HCT116 (cell line): ENCODE results near the gene SMIM36. TPM values are rescaled to one million over a fixed set of nuclear protein-coding genes. Genes with fewer than 3 reads are reported as not detected.

ENCODE experiments used
- ATAC-seq: fragments of 200-7000 bp; cut with Tn5 transposase; 2 replicates; pipeline ENCODE4 v1.9.1; 2020; ENCODE audit warnings: mild to moderate bottlenecking, moderate library complexity
- BruUV-seq: library from RNA; stranded (reverse); fragments of 400-500 nt; replicated peaks from 2 replicates; lab custom pipeline; 2021; lab: Mats Ljungman, UMichigan
- CTCF ChIA-PET: fragments of 300-600 bp; sonication (Branson Sonifier 250); formaldehyde crosslinking; loops from one replicate; lab custom pipeline; 2021; ENCODE audit warnings: antibody characterized with exemption; lab: Charles Lee
- POLR2A ChIA-PET: fragments of 300-600, 350-600 bp; sonication (Branson Sonifier 250); formaldehyde crosslinking; loops from one replicate; lab custom pipeline; 2021; ENCODE audit warnings: antibody characterized with exemption; lab: Charles Lee
- RAD21 ChIA-PET, 2 experiments: fragments of 300-600 bp; sonication (Branson Sonifier 250); formaldehyde crosslinking; loops; one replicate each; lab custom pipeline; 2023; ENCODE audit warnings: low total read pairs in 2 of 2; ENCODE audit not compliant: uncharacterized antibody in 2 of 2, unreplicated experiment in 2 of 2, low non-redundant PET in 1 of 2; lab: Charles Lee
- DNase-seq: peaks from one replicate; pipeline ENCODE4 v3.0.0-alpha.2; 2010; ENCODE audit warnings: low read depth, low spot score
- H2AFZ ChIP-seq: fragments of 200-600 bp; shearing (Covaris generic), sonication (generic); 2 replicates; pipeline ENCODE4 v1.6.1; 2017; ENCODE audit warnings: low read depth, mixed run types, mixed read lengths, antibody characterized with exemption, low read length; ENCODE audit not compliant: poor library complexity, severe bottlenecking
- H3K27ac ChIP-seq: 2 replicates; pipeline ENCODE4 v1.5.1; 2012; ENCODE audit warnings: low read depth, low read length
- H3K27me3 ChIP-seq: fragments of 200-600 bp; sonication (generic); 2 replicates; pipeline ENCODE4 v1.6.1; 2016; ENCODE audit warnings: mixed run types, low read length, mixed read lengths; ENCODE audit not compliant: insufficient read depth
- H3K36me3 ChIP-seq, 2 experiments: fragments of 200-500 bp in 1 of 2; fragments of 200-600 bp in 1 of 2; sonication (Bioruptor generic) in 1 of 2; sonication (generic) in 1 of 2; 2 replicates each; pipeline versions ENCODE4 v1.5.1 to v1.6.1; 2014 to 2016; ENCODE audit warnings: low read length in 2 of 2, inconsistent platforms in 1 of 2, mixed read lengths in 1 of 2, mixed run types in 1 of 2; ENCODE audit not compliant: insufficient read depth in 2 of 2, control insufficient read depth in 1 of 2
- H3K4me1 ChIP-seq, 2 experiments: fragments of 200-600 bp in 1 of 2; sonication (generic) in 1 of 2; 2 replicates each; pipeline versions ENCODE4 v1.5.1 to v1.6.1; 2012 to 2017; ENCODE audit warnings: low read length in 2 of 2, inconsistent platforms in 1 of 2, mild to moderate bottlenecking in 1 of 2, mixed read lengths in 1 of 2, mixed run types in 1 of 2, moderate library complexity in 1 of 2; ENCODE audit not compliant: insufficient read depth in 2 of 2, control insufficient read depth in 1 of 2
- H3K4me2 ChIP-seq: fragments of 200-600 bp; sonication (generic); 2 replicates; pipeline ENCODE4 v1.6.1; 2017; ENCODE audit warnings: mixed run types, low read length, mixed read lengths
- H3K4me3 ChIP-seq, 2 experiments: fragments of 200-600 bp in 1 of 2; sonication (generic) in 1 of 2; replicated peaks in 1 of 2; 2 replicates each; pipeline ENCODE4 v1.5.1; 2011 to 2016; ENCODE audit warnings: low read length in 2 of 2, control low read depth in 1 of 2, low read depth in 1 of 2, mild to moderate bottlenecking in 1 of 2, mixed read lengths in 1 of 2, mixed run types in 1 of 2
- H3K79me2 ChIP-seq: fragments of 200-600 bp; sonication (generic); 2 replicates; pipeline ENCODE4 v1.6.1; 2017; ENCODE audit warnings: mild to moderate bottlenecking, mixed run types, low read length, moderate library complexity, mixed read lengths; ENCODE audit not compliant: insufficient read depth
- H3K9ac ChIP-seq: fragments of 200-600 bp; sonication (generic); 2 replicates; pipeline ENCODE4 v1.6.1; 2016; ENCODE audit warnings: low read length, mixed read lengths
- H3K9me2 ChIP-seq: fragments of 200-600 bp; sonication (generic), shearing (Covaris generic); 2 replicates; pipeline ENCODE4 v1.6.1; 2017; ENCODE audit warnings: mixed run types, mild to moderate bottlenecking, moderate library complexity; ENCODE audit not compliant: insufficient read depth
- H3K9me3 ChIP-seq, 2 experiments: fragments of 200-500 bp in 1 of 2; fragments of 200-600 bp in 1 of 2; sonication (Bioruptor generic) in 1 of 2; sonication (generic) in 1 of 2; 2 replicates each; pipeline ENCODE4 v1.6.1; 2014 to 2017; ENCODE audit warnings: low read length in 2 of 2, mixed read lengths in 2 of 2, inconsistent platforms in 1 of 2, low read depth in 1 of 2, mild to moderate bottlenecking in 1 of 2, mixed run types in 1 of 2, moderate library complexity in 1 of 2; ENCODE audit not compliant: control insufficient read depth in 1 of 2, insufficient read depth in 1 of 2
- H4K20me1 ChIP-seq: fragments of 200-600 bp; sonication (generic), shearing (Covaris generic); 2 replicates; pipeline ENCODE4 v1.6.1; 2017; ENCODE audit warnings: mixed run types, mild to moderate bottlenecking, moderate library complexity; ENCODE audit not compliant: insufficient read depth
- FOSL1 ChIP-seq: IDR thresholded peaks from 2 replicates; pipeline ENCODE4 v1.6.1; 2012; ENCODE audit warnings: low read depth
- SIN3A ChIP-seq: IDR thresholded peaks from 2 replicates; pipeline ENCODE4 v1.6.1; 2012; ENCODE audit warnings: low read depth
- SRF ChIP-seq: IDR thresholded peaks from 2 replicates; pipeline ENCODE4 v1.6.1; 2012; ENCODE audit warnings: low read depth
- TCF7L2 ChIP-seq: IDR thresholded peaks from 2 replicates; pipeline ENCODE4 v1.7.0; 2011; ENCODE audit warnings: borderline replicate concordance, inconsistent platforms; ENCODE audit not compliant: insufficient read depth, insufficient read length; ENCODE audit errors: extremely low read depth
- ZFX ChIP-seq: fragments of 450-650 bp; IDR thresholded peaks from 2 replicates; pipeline ENCODE4 v1.6.1; 2017
- ZNF274 ChIP-seq: fragments of 200-500 bp; sonication (Bioruptor generic); IDR thresholded peaks from 2 replicates; pipeline ENCODE4 v1.6.1; 2014; ENCODE audit warnings: mild to moderate bottlenecking, low read depth, low read length, inconsistent platforms
- intact Hi-C: fragments of 100-400 bp; cut with micrococcal nuclease; formaldehyde crosslinking; loops from 2 replicates; pipeline ENCODE4 v1.10.0; 2022
- total RNA-seq: library from RNA; stranded (reverse); gene quantifications from one replicate; pipeline ENCODE4 v1.2.1, GENCODE V29; 2021; ENCODE audit not compliant: unreplicated experiment
- TF ChIP-seq, protein P1 (sequence below): IDR thresholded peaks from 2 replicates; pipeline ENCODE4 v1.6.1; 2012
- TF ChIP-seq, protein P2 (sequence below): IDR thresholded peaks from 2 replicates; pipeline ENCODE4 v1.6.1; 2012
- TF ChIP-seq, protein P3 (sequence below), 3 experiments: fragments of 200-600 bp in 1 of 3; sonication (generic) in 1 of 3; IDR thresholded peaks in 2 of 3; conservative IDR thresholded peaks in 1 of 3; 2 replicates each; pipeline ENCODE4 v1.5.1; 2012 to 2017; ENCODE audit warnings: low read depth in 2 of 3, low read length in 2 of 3, antibody characterized with exemption in 1 of 3, borderline replicate concordance in 1 of 3, control low read depth in 1 of 3, mild to moderate bottlenecking in 1 of 3, mixed read lengths in 1 of 3, mixed run types in 1 of 3, moderate library complexity in 1 of 3; ENCODE audit not compliant: insufficient read depth in 1 of 3

Gene SMIM36
- total RNA-seq, 1 experiment from 2014 or later: 0.37 TPM

DNA sequence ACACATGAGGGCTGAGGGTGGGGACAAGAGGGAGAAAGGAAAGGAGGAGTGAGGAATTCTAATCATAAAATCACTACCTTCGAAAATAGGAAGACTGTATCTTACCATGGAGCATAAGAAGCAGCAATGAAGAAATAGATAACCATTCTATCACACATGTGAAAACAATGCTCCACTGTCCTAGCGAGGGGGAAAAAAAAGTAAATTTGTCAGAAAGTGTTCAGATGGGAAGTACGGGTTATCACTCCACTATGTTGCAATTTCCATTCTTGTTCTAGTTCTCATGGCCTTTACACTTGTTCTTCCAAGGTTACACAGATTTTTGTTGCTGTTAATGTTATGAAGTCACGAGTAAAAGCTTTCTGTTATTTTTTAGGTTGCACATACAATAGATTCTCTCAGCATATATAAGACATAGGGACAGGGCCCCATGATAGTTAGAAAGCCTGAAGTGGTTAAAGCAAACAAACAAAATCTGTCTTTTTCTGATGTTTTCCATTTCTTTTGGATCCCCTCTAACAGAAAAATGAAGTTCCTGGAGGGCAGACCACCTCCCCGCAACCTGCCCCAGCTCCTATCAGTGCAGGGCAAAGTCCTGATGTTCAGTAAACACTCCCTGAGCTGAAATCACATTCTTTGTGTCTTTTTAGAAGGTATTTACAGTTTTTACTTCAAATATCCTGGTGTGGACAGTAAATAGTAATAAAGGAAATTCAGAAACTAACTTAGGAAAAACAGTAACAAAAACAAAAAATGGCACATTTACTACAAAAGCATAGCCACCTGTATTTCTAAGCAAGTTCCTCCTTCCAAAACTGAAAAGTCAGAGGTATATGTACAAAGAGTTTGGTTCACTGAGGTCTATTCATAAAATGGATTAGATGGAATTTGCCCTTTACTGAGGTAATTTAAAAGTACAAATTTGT is 103.3 kb downstream of the SMIM36 start:
- BruUV-seq: no TSS peak
- Histone ChIP-seq H3K9me3 (no peaks in the 10 kb centered on the region), H3K4me1 (no peaks in the 10 kb centered on the region)
- RAD21 ChIA-PET: no interaction called here
- no peak for TF ChIP-seq SRF
- TF ChIP-seq FOSL1: no peak
- TF ChIP-seq, protein P1, sequence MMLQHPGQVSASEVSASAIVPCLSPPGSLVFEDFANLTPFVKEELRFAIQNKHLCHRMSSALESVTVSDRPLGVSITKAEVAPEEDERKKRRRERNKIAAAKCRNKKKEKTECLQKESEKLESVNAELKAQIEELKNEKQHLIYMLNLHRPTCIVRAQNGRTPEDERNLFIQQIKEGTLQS: no peak
- TF ChIP-seq, protein P2, sequence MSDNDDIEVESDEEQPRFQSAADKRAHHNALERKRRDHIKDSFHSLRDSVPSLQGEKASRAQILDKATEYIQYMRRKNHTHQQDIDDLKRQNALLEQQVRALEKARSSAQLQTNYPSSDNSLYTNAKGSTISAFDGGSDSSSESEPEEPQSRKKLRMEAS: no peak
- no peak for TF ChIP-seq ZNF274
- no peak for TF ChIP-seq TCF7L2
- TF ChIP-seq, protein P3, sequence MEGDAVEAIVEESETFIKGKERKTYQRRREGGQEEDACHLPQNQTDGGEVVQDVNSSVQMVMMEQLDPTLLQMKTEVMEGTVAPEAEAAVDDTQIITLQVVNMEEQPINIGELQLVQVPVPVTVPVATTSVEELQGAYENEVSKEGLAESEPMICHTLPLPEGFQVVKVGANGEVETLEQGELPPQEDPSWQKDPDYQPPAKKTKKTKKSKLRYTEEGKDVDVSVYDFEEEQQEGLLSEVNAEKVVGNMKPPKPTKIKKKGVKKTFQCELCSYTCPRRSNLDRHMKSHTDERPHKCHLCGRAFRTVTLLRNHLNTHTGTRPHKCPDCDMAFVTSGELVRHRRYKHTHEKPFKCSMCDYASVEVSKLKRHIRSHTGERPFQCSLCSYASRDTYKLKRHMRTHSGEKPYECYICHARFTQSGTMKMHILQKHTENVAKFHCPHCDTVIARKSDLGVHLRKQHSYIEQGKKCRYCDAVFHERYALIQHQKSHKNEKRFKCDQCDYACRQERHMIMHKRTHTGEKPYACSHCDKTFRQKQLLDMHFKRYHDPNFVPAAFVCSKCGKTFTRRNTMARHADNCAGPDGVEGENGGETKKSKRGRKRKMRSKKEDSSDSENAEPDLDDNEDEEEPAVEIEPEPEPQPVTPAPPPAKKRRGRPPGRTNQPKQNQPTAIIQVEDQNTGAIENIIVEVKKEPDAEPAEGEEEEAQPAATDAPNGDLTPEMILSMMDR (IDR thresholded peaks at IDR 0.05 in 2 of 3, conservative IDR thresholded peaks at IDR 0.05 in 1 of 3; ENCODE audit: borderline replicate concordance in 1 of 3, insufficient read depth in 1 of 3, low read depth in 2 of 3, low read length in 2 of 3): no peak
- no peak for TF ChIP-seq SIN3A
- TF ChIP-seq ZFX: no peak
- TF ChIP-seq, all 23 proteins: peak for 0
- Histone ChIP-seq H3K79me2 (no peaks in the 10 kb centered on the region), H3K27ac (no peak overlapping the region), H3K27me3 (no peaks in the 10 kb centered on the region), H3K4me2 (no peak overlapping the region), H2AFZ (no peak overlapping the region), H3K4me3 (no peak overlapping the region), H3K36me3 (peaks cover 27 to 32% of the 10 kb centered on the region in 2 experiments; a peak in 3 of 4 replicates), H3K9ac (no peak overlapping the region), H4K20me1 (no peaks in the 10 kb centered on the region), H3K9me2 (no peaks in the 10 kb centered on the region)
- ChIA-PET CTCF (no interaction called here), POLR2A (interaction anchor here (0.6 kb wide), 1 partner anchor 1841 kb away, joined by 4 read pairs; no protein-coding TSS in a partner anchor)
- ATAC-seq (no peak), DNase-seq (no peak)
- intact Hi-C loops: no loop called here
